ENCODE measurements around the gene KIF26B.
A peak's percentile ranks its signal among the peaks of the same experiment; 100 is the strongest.

KIF26B gene

DNA sequence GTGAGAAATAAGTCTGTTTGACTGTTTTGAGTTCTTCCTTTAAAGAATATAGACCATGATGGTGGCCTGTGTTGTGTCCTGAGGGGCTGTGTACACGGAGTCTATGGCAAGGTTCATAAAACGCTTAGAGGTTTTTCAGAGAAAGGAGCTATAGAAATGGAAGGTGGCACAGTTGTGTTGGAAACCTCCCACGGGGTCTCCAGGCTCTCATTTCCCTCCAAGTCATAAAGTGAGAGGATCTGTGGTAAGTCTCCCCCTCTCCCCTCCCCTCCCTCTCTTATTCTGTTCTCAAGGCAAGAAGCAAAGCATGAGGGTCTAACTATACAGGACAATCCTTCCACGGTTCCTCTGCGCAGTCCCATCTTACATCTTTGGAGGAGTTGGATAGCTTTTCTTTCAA lies 139.2 kb downstream of the KIF26B start:
- no peak overlapping the region for H3K4me3 ChIP-seq (ENCODE audit: low read depth, low read length)
- no peak for DNase-seq (ENCODE audit: low read depth)
- in situ Hi-C loops (cut with HindIII; ENCODE audit: low sequenced_read_pairs): no loop called here
- TF ChIP-seq, protein P1, sequence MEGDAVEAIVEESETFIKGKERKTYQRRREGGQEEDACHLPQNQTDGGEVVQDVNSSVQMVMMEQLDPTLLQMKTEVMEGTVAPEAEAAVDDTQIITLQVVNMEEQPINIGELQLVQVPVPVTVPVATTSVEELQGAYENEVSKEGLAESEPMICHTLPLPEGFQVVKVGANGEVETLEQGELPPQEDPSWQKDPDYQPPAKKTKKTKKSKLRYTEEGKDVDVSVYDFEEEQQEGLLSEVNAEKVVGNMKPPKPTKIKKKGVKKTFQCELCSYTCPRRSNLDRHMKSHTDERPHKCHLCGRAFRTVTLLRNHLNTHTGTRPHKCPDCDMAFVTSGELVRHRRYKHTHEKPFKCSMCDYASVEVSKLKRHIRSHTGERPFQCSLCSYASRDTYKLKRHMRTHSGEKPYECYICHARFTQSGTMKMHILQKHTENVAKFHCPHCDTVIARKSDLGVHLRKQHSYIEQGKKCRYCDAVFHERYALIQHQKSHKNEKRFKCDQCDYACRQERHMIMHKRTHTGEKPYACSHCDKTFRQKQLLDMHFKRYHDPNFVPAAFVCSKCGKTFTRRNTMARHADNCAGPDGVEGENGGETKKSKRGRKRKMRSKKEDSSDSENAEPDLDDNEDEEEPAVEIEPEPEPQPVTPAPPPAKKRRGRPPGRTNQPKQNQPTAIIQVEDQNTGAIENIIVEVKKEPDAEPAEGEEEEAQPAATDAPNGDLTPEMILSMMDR (IDR thresholded peaks at IDR 0.05; ENCODE audit: low read depth, low read length, missing control alignments): no peak

DNA sequence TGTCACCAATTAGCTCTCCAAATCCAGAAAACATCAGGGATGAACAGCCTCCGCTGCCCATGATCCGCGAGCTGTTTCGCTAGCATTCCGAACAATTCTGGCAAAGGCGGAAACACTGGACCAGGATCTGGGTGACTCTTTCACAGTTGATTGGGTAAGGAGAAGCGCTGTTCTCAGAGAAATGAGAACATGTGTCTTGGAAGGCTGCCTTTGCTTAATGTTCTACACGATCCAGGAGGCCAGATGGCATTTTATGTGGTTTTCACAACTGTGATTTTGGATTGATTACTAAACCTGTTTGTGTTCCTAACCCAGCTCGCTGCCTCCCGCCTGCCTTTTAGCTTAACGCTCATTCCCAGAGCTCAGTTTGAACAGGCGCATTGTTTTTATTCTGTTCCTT lies 144.0 kb downstream of the KIF26B start:
- peak overlapping the region; percentile 3 for H3K4me3 ChIP-seq (ENCODE audit: low read depth, low read length)
- in situ Hi-C loops (cut with HindIII; ENCODE audit: low sequenced_read_pairs): no loop called here
- peak; percentile 81 for DNase-seq (ENCODE audit: low read depth)
- TF ChIP-seq, protein P1 (IDR thresholded peaks at IDR 0.05; ENCODE audit: low read depth, low read length, missing control alignments): no peak

DNA sequence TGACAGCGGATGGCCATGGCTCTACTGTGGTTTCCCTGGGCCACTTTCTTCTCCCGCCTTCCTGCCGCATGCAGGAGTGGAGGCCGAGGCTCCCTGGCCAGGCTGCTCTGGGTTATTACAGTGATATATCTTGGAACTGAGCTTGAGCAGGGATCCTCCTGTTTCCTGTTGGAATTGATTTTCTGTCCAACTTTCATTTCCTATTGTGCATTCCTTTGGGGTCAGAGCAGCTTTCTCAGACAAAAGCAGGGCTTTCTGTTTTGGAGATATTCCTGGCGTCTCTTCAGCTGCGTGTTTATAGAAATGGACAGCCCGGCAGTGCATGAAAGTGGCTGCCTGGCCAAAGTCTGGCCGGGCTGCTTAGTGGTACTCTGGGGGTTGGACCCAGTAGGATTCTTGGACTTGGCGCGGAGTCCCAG lies 146.4 kb downstream of the KIF26B start:
- peak; percentile 65 for DNase-seq (ENCODE audit: low read depth)
- in situ Hi-C loops (cut with HindIII; ENCODE audit: low sequenced_read_pairs): no loop called here
- TF ChIP-seq, protein P1 (IDR thresholded peaks at IDR 0.05; ENCODE audit: low read depth, low read length, missing control alignments): no peak
- no peak overlapping the region for H3K4me3 ChIP-seq (ENCODE audit: low read depth, low read length)

DNA sequence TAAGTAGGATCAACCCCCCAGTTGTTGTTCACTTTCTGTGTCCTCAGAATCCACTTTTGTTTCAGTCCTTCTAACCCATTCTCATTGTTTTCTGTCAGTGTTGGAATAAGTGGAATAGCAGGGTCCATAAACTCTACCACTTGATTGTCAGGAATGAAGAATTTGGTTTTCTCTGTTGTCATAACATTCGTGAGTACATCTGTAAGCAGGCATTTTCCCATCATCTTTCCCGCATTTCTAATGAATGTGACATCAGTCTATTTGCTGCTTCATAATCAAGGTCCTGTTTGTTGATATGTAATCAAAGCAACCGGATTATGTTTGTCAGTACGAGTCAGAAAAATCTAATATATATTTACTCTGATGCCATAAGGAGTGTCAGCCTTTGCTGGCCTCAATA lies 147.1 kb downstream of the KIF26B start:
- TF ChIP-seq, protein P1 (IDR thresholded peaks at IDR 0.05; ENCODE audit: low read depth, low read length, missing control alignments): no peak
- no peak for DNase-seq (ENCODE audit: low read depth)
- in situ Hi-C loops (cut with HindIII; ENCODE audit: low sequenced_read_pairs): no loop called here
- H3K4me3 ChIP-seq (ENCODE audit: low read depth, low read length): no peak overlapping the region

DNA sequence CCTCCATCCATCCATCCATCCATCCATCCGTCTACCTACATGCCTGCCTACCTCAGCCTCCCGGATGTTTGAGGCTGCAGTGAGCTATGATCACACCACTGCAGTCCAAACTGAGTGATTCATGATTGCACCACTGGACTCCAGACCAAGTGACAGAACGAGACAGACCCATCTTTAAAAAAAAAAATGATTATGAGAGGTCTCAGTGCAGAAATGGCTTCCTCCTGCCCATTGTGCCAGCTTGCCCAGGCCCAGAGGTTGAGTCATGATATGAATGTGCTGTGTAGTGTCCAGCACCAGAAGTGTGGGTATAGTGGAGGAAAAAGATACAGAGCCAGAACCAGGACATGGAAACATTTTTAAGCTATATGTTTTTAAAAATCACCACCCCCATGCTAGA lies 149.9 kb downstream of the KIF26B start:
- in situ Hi-C loops (cut with HindIII; ENCODE audit: low sequenced_read_pairs): no loop called here
- TF ChIP-seq, protein P1 (IDR thresholded peaks at IDR 0.05; ENCODE audit: low read depth, low read length, missing control alignments): no peak
- no peak overlapping the region for H3K4me3 ChIP-seq (ENCODE audit: low read depth, low read length)
- DNase-seq (ENCODE audit: low read depth): no peak

DNA sequence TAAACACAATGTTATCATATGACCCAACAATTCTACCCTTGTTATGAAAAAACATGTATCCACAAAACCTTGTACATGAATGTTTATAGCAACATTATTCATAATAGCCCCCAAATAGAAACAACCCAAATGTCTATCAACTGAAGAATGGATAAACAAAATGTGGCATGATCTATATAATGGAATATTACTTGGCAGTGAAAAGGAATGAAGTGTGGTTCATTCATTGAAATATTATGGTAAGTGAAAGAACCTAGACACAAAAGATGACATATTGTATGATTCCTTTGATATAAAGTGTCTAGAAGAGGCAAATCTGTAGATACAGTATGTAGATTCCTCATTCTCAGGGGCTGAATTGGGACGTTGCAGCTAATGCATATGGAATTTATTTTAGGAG lies 151.2 kb downstream of the KIF26B start:
- H3K4me3 ChIP-seq (ENCODE audit: low read depth, low read length): no peak overlapping the region
- DNase-seq (ENCODE audit: low read depth): no peak
- TF ChIP-seq, protein P1 (IDR thresholded peaks at IDR 0.05; ENCODE audit: low read depth, low read length, missing control alignments): no peak
- in situ Hi-C loops (cut with HindIII; ENCODE audit: low sequenced_read_pairs): no loop called here

Data from astrocyte of the cerebellum (primary cell).